ENCODE data around the gene CGN.

CGN gene

GRCh38 chr1:151499930-151500329 lies 11.3 kb upstream of the CGN start:
- H3K4me3 ChIP-seq (ENCODE audit: low read length): no peak overlapping the region
- no peak for TF ChIP-seq CTCF (conservative IDR thresholded peaks at IDR 0.05; ENCODE audit: low read length)
- no peak for DNase-seq (ENCODE audit: low read depth)

- H3K4me3 ChIP-seq (ENCODE audit: low read length): no peak overlapping the region
- DNase-seq (ENCODE audit: low read depth): no peak
- peak; percentile 36 for TF ChIP-seq CTCF (conservative IDR thresholded peaks at IDR 0.05; ENCODE audit: low read length)
Observed at GRCh38 chr1:151501474-151501873, 9.7 kb upstream of the CGN start.

GRCh38 chr1:151502035-151502700 lies 9.0 kb upstream of the CGN start:
- H3K4me3 ChIP-seq (ENCODE audit: low read length): no peak overlapping the region
- DNase-seq (ENCODE audit: low read depth): no peak
- no peak for TF ChIP-seq CTCF (conservative IDR thresholded peaks at IDR 0.05; ENCODE audit: low read length)

- DNase-seq (ENCODE audit: low read depth): no peak
- TF ChIP-seq CTCF (conservative IDR thresholded peaks at IDR 0.05; ENCODE audit: low read length): no peak
- no peak overlapping the region for H3K4me3 ChIP-seq (ENCODE audit: low read length)
Observed at GRCh38 chr1:151502859-151503780, 8.1 kb upstream of the CGN start.

- TF ChIP-seq CTCF (conservative IDR thresholded peaks at IDR 0.05; ENCODE audit: low read length): no peak
- no peak for DNase-seq (ENCODE audit: low read depth)
- H3K4me3 ChIP-seq (ENCODE audit: low read length): no peak overlapping the region
Observed at GRCh38 chr1:151504252-151504651, 6.9 kb upstream of the CGN start.

- no peak overlapping the region for H3K4me3 ChIP-seq (ENCODE audit: low read length)
- DNase-seq (ENCODE audit: low read depth): no peak
- no peak for TF ChIP-seq CTCF (conservative IDR thresholded peaks at IDR 0.05; ENCODE audit: low read length)
Observed at GRCh38 chr1:151504759-151505158, 6.4 kb upstream of the CGN start.

GRCh38 chr1:151508833-151509232 lies 2.4 kb upstream of the CGN start:
- TF ChIP-seq CTCF (conservative IDR thresholded peaks at IDR 0.05; ENCODE audit: low read length): no peak
- no peak overlapping the region for H3K4me3 ChIP-seq (ENCODE audit: low read length)
- DNase-seq (ENCODE audit: low read depth): no peak
